GM12878 (cell line): ENCODE results near the gene TMIGD3. TPM values are rescaled to one million over a fixed set of nuclear protein-coding genes. Genes with fewer than 3 reads are reported as not detected.

ENCODE experiments used
- ATF7 ChIP-seq: fragments of 450-650 bp; IDR thresholded peaks from 2 replicates; pipeline ENCODE4 v1.6.1; 2016; ENCODE audit warnings: low read depth, mild to moderate bottlenecking
- BCL11A ChIP-seq: IDR thresholded peaks from 2 replicates; pipeline ENCODE4 v1.6.1; 2011; ENCODE audit warnings: low read depth, low read length
- BRCA1 ChIP-seq: IDR thresholded peaks from 2 replicates; pipeline ENCODE4 v1.6.1; 2011; ENCODE audit warnings: low read depth, low read length, improper control_type of control experiment
- DPF2 ChIP-seq: fragments of 450-650 bp; IDR thresholded peaks from 2 replicates; pipeline ENCODE4 v1.6.1; 2017; ENCODE audit warnings: mild to moderate bottlenecking
- IKZF1 ChIP-seq: fragments of 450-650 bp; conservative IDR thresholded peaks from 2 replicates; pipeline ENCODE4 v1.6.1; 2017; ENCODE audit warnings: antibody characterized with exemption, mild to moderate bottlenecking
- IKZF2 ChIP-seq, 2 experiments: fragments of 450-650 bp; IDR thresholded peaks; 2 replicates each; pipeline ENCODE4 v1.6.1; 2017; ENCODE audit warnings: mild to moderate bottlenecking in 2 of 2, moderate library complexity in 2 of 2
- MXI1 ChIP-seq: fragments of 150-350 bp; IDR thresholded peaks from 2 replicates; pipeline ENCODE4 v1.6.1; 2011; ENCODE audit warnings: low read depth, mild to moderate bottlenecking, inconsistent platforms, low read length, improper control_type of control experiment
- POLR2AphosphoS2 ChIP-seq: IDR thresholded peaks from 2 replicates; pipeline ENCODE4 v1.6.1; 2011; ENCODE audit warnings: low read depth, mild to moderate bottlenecking, low read length, improper control_type of control experiment, moderate library complexity
- RELA ChIP-seq: fragments of 450-650 bp; IDR thresholded peaks from 2 replicates; pipeline ENCODE4 v1.8.0; 2014; ENCODE audit warnings: borderline replicate concordance; ENCODE audit not compliant: partially characterized antibody
- RUNX3 ChIP-seq: IDR thresholded peaks from 2 replicates; pipeline ENCODE4 v1.6.1; 2012; ENCODE audit warnings: low read length, inconsistent platforms
- SMAD5 ChIP-seq: IDR thresholded peaks from 2 replicates; pipeline ENCODE4 v1.6.1; 2016; ENCODE audit warnings: antibody characterized with exemption, low read depth
- SMARCA5 ChIP-seq: fragments of 450-650 bp; IDR thresholded peaks from 2 replicates; pipeline ENCODE4 v1.6.1; 2017; ENCODE audit warnings: mild to moderate bottlenecking
- STAT1 ChIP-seq: fragments of 450-650 bp; conservative IDR thresholded peaks from 2 replicates; pipeline ENCODE4 v1.6.1; 2014; ENCODE audit warnings: antibody characterized with exemption, mild to moderate bottlenecking
- ZBTB33 ChIP-seq: fragments of 450-650 bp; IDR thresholded peaks from 2 replicates; pipeline ENCODE4 v1.6.1; 2017; ENCODE audit warnings: mild to moderate bottlenecking
- ZNF217 ChIP-seq: fragments of 450-650 bp; IDR thresholded peaks from 2 replicates; pipeline ENCODE4 v1.6.1; 2017; ENCODE audit warnings: antibody characterized with exemption, mild to moderate bottlenecking
- ZNF274 ChIP-seq: IDR thresholded peaks from one replicate; pipeline ENCODE4 v1.8.0; 2011; ENCODE audit not compliant: insufficient read length, insufficient read depth
- ZNF592 ChIP-seq: fragments of 450-650 bp; IDR thresholded peaks from 2 replicates; pipeline ENCODE4 v1.6.1; 2017; ENCODE audit warnings: mild to moderate bottlenecking, moderate library complexity
- ZZZ3 ChIP-seq: IDR thresholded peaks from 2 replicates; pipeline ENCODE4 v1.6.1; 2011; ENCODE audit warnings: low read depth; ENCODE audit not compliant: control insufficient read depth, insufficient read length
- polyA plus RNA-seq, 11 experiments: library from polyadenylated mRNA; depleted of rRNA in 4 of 11; unstranded in 6 of 11; stranded (reverse) in 5 of 11; fragments of >200 nt; fragmentation: Nextera tagmentation in 4 of 11; fragmentation: Illumina TruSeq in 1 of 11; extraction: Ambion mirVana in 4 of 11; extraction: Trizol in 1 of 11; gene quantifications; 1 replicate in 1 of 11; 2 replicates in 10 of 11; pipeline versions ENCODE4 v1.2.1 to v1.2.3, GENCODE V29; 2011 to 2016; ENCODE audit warnings: inconsistent platforms in 2 of 11, missing spikeins in 2 of 11, low read depth in 1 of 11
- total RNA-seq, 4 experiments: library from RNA; depleted of rRNA in 3 of 4; stranded (reverse); fragments of >200 nt in 3 of 4; fragmentation: Illumina TruSeq in 1 of 4; extraction: Trizol in 1 of 4; gene quantifications; 2 replicates each; pipeline versions ENCODE4 v1.2.1 to v1.2.3, GENCODE V29; 2013 to 2021
- TF ChIP-seq, protein P1 (sequence below): fragments of 450-650 bp; IDR thresholded peaks from 2 replicates; pipeline ENCODE4 v1.6.1; 2016; ENCODE audit warnings: mild to moderate bottlenecking
- TF ChIP-seq, protein P2 (sequence below): fragments of 450-650 bp; formaldehyde crosslinking; IDR thresholded peaks from 2 replicates; pipeline ENCODE4 v1.5.0; 2022; ENCODE audit warnings: mild to moderate bottlenecking, missing genetic modification characterization

TMIGD3 gene
- total and polyA plus RNA-seq, 10 of the 15 experiments (the other 5 are each of a cell fraction or from before 2014, with no cell fraction given) = 0.17 TPM; not detected in 9

DNA sequence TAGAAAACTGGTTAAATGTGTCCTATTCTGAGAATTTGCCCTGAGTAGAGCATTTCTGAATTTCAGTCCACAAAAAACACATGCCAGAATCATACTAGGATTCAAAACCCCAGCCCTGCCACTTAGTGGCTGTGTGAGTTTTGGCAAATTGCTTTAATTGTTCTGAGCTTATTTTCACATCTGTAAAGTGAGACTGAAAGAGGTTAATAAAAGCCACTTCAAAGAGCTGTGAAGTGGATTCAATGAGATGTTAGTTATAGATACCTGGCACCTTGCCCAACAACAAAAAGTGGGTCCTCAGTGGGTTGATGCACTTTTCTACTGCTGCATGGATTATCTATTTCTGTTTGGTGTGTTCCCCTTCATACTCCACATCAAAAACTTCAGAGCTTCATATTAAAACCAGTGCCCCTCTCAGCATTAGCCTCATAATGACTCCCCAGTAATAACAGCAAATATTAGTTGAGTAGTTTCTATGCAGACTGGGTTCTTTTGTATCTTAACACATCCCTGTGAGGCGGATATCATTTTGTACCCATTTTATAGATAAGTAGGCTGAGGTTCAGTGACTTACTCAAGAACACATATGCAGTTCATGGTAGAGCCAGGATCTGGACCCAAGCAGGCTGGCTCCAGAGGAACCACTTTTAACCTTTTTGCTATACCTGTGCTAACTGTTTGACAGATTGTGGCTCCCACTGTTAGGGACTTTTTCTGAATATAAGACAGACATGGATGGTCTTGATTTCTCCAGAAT, 14.2 kb upstream of the TMIGD3 start (continued):
- TF ChIP-seq STAT1 (no peak), ZNF217 (peak; percentile 43; the same call in 1 of the 2 replicates), ZBTB33 (no peak), RELA (no peak), DPF2 (peak; percentile 24; the same call in 1 of the 2 replicates), ZNF592 (no peak), ZZZ3 (no peak), BCL11A (peak; percentile 84; the same call in 1 of the 2 replicates), MXI1 (no peak), ZNF274 (no peak), POLR2AphosphoS2 (no peak), IKZF2 (IDR thresholded peaks at IDR 0.05) (peak; percentile 67; a peak in 3 of 4 replicates), IKZF1 (peak; percentile 36; the same call in 1 of the 2 replicates), BRCA1 (no peak), ATF7 (peak; percentile 45; the same call in 1 of the 2 replicates), RUNX3 (peak; percentile 94), SMAD5 (no peak), SMARCA5 (peak; percentile 48; the same call in 1 of the 2 replicates)
- TF ChIP-seq, protein P1, sequence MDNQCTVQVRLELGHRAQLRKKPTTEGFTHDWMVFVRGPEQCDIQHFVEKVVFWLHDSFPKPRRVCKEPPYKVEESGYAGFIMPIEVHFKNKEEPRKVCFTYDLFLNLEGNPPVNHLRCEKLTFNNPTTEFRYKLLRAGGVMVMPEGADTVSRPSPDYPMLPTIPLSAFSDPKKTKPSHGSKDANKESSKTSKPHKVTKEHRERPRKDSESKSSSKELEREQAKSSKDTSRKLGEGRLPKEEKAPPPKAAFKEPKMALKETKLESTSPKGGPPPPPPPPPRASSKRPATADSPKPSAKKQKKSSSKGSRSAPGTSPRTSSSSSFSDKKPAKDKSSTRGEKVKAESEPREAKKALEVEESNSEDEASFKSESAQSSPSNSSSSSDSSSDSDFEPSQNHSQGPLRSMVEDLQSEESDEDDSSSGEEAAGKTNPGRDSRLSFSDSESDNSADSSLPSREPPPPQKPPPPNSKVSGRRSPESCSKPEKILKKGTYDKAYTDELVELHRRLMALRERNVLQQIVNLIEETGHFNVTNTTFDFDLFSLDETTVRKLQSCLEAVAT = peak; percentile 56; the same call in 1 of the 2 replicates
- TF ChIP-seq, protein P2, sequence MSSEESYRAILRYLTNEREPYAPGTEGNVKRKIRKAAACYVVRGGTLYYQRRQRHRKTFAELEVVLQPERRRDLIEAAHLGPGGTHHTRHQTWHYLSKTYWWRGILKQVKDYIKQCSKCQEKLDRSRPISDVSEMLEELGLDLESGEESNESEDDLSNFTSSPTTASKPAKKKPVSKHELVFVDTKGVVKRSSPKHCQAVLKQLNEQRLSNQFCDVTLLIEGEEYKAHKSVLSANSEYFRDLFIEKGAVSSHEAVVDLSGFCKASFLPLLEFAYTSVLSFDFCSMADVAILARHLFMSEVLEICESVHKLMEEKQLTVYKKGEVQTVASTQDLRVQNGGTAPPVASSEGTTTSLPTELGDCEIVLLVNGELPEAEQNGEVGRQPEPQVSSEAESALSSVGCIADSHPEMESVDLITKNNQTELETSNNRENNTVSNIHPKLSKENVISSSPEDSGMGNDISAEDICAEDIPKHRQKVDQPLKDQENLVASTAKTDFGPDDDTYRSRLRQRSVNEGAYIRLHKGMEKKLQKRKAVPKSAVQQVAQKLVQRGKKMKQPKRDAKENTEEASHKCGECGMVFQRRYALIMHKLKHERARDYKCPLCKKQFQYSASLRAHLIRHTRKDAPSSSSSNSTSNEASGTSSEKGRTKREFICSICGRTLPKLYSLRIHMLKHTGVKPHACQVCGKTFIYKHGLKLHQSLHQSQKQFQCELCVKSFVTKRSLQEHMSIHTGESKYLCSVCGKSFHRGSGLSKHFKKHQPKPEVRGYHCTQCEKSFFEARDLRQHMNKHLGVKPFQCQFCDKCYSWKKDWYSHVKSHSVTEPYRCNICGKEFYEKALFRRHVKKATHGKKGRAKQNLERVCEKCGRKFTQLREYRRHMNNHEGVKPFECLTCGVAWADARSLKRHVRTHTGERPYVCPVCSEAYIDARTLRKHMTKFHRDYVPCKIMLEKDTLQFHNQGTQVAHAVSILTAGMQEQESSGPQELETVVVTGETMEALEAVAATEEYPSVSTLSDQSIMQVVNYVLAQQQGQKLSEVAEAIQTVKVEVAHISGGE = no peak
